ENCODE measurements around the gene CPLANE1. TPM values are rescaled to one million over a fixed set of nuclear protein-coding genes. Genes with fewer than 3 reads are reported as not detected.

Gene CPLANE1
- total and polyA plus RNA-seq, 10 of the 15 experiments (the other 5 are each of a cell fraction or from before 2014, with no cell fraction given), result 1.7 to 14.8 (median 6.7) TPM

DNA sequence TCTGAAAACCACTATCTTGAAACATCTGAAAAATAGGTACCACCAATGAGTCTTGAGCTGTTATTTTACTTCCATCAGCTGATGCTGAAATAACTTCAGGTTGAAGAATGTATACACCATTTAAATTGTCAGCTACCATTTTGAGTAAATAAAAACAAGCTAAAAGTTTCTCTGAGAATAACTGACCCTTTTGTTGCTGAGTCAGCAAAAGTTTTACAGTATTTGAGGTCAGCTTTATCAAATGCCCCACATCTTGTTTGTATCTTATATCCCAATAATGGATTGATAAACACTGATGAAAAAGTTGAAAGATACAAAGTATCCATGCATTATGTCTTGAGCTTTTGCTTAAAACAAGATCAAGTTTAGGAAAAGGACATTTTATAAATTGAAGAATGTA lies 22.8 kb downstream of the CPLANE1 start:
- no peaks in the 10 kb centered on the region for H4K20me1 ChIP-seq (ENCODE audit: control insufficient read depth, insufficient read depth)
- SMC1A ChIA-PET (ENCODE audit: uncharacterized antibody, unreplicated experiment), result interaction anchor here (0.8 to 1.6 kb wide), 2 partner anchors 9 to 180 kb away, joined by 3 to 5 read pairs; no protein-coding TSS in a partner anchor
- H3K27me3 ChIP-seq (replicated peaks in 1 of 2; ENCODE audit: control insufficient read depth in 2 of 2, insufficient read depth in 2 of 2, low read length in 1 of 2), result no peaks in the 10 kb centered on the region
- no TSS peak for BruUV-seq (replicated peaks)
- H3K9ac ChIP-seq (ENCODE audit: control insufficient read depth, insufficient read depth, low read length), result no peak overlapping the region
- H3K9me3 ChIP-seq (replicated peaks; ENCODE audit: control insufficient read depth, insufficient read depth, low read length), result no peaks in the 10 kb centered on the region
- FAIRE-seq (no peak), DNase-seq (ENCODE audit: low read depth, low spot score) (no peak), ATAC-seq (no peak)
- in situ Hi-C loops (cut with MboI) (no loop called here), intact Hi-C loops (cut with micrococcal nuclease; ENCODE audit: unreplicated experiment) (no loop called here)
- POLR2A ChIA-PET, result interaction anchor here (0.5 kb wide), 1 partner anchor 163 kb away, joined by 4 read pairs; no protein-coding TSS in a partner anchor
- H3K4me3 ChIP-seq, result no peak overlapping the region
- H3K27ac ChIP-seq (ENCODE audit: control insufficient read depth, insufficient read depth), result no peak overlapping the region
- H3K4me2 ChIP-seq (ENCODE audit: control insufficient read depth, insufficient read depth), result no peak overlapping the region
- TF ChIP-seq STAT1 (conservative IDR thresholded peaks at IDR 0.05), result no peak
- TF ChIP-seq ZNF622 (IDR thresholded peaks at IDR 0.05), result no peak
- TF ChIP-seq SRF (IDR thresholded peaks at IDR 0.05; ENCODE audit: low read depth in 2 of 2, low read length in 2 of 2), result no peak
- no peak for TF ChIP-seq USF1 (IDR thresholded peaks at IDR 0.05; ENCODE audit: borderline replicate concordance, extremely low read length, insufficient read depth, low read depth, low read length)
- TF ChIP-seq SIX5 (IDR thresholded peaks at IDR 0.05; ENCODE audit: low read depth, low read length, severe bottlenecking), result no peak
- no peak for TF ChIP-seq IRF3 (IDR thresholded peaks at IDR 0.05)
- TF ChIP-seq, protein P1, sequence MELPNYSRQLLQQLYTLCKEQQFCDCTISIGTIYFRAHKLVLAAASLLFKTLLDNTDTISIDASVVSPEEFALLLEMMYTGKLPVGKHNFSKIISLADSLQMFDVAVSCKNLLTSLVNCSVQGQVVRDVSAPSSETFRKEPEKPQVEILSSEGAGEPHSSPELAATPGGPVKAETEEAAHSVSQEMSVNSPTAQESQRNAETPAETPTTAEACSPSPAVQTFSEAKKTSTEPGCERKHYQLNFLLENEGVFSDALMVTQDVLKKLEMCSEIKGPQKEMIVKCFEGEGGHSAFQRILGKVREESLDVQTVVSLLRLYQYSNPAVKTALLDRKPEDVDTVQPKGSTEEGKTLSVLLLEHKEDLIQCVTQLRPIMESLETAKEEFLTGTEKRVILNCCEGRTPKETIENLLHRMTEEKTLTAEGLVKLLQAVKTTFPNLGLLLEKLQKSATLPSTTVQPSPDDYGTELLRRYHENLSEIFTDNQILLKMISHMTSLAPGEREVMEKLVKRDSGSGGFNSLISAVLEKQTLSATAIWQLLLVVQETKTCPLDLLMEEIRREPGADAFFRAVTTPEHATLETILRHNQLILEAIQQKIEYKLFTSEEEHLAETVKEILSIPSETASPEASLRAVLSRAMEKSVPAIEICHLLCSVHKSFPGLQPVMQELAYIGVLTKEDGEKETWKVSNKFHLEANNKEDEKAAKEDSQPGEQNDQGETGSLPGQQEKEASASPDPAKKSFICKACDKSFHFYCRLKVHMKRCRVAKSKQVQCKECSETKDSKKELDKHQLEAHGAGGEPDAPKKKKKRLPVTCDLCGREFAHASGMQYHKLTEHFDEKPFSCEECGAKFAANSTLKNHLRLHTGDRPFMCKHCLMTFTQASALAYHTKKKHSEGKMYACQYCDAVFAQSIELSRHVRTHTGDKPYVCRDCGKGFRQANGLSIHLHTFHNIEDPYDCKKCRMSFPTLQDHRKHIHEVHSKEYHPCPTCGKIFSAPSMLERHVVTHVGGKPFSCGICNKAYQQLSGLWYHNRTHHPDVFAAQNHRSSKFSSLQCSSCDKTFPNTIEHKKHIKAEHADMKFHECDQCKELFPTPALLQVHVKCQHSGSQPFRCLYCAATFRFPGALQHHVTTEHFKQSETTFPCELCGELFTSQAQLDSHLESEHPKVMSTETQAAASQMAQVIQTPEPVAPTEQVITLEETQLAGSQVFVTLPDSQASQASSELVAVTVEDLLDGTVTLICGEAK (IDR thresholded peaks at IDR 0.05; ENCODE audit: borderline replicate concordance), result no peak
- TF ChIP-seq ETV6 (conservative IDR thresholded peaks at IDR 0.05 in 1 of 2, IDR thresholded peaks at IDR 0.05 in 1 of 2; ENCODE audit: borderline replicate concordance in 1 of 2, low read depth in 1 of 2), result no peak
- CTCF ChIA-PET, result interaction anchor here (0.9 kb wide), 1 partner anchor 182 kb away, joined by 3 read pairs; no protein-coding TSS in a partner anchor
- no peaks in the 10 kb centered on the region for H3K4me1 ChIP-seq (ENCODE audit: control insufficient read depth, insufficient read depth, low read length)
- no peaks in the 10 kb centered on the region for H3K79me2 ChIP-seq (ENCODE audit: control insufficient read depth, insufficient read depth, low read length)
- H2AFZ ChIP-seq (ENCODE audit: control insufficient read depth, low read depth, low read length), result no peak overlapping the region
- H3K36me3 ChIP-seq (ENCODE audit: control insufficient read depth in 2 of 2, insufficient read depth in 2 of 2, low read length in 1 of 2), result peaks cover 0 to 2% of the 10 kb centered on the region in 2 experiments; a peak in 2 of 4 replicates
- RAD21 ChIA-PET (ENCODE audit: unreplicated experiment), result no interaction called here
